GM12878 (cell line): ENCODE data around the gene TBPL2. TPM values are rescaled to one million over a fixed set of nuclear protein-coding genes. Genes with fewer than 3 reads are reported as not detected.

ENCODE experiments used
- ATAC-seq: fragments of 200-7000 bp; cut with Tn5 transposase; 3 replicates; pipeline ENCODE4 v1.9.1; 2020; ENCODE audit warnings: mild to moderate bottlenecking, moderate library complexity
- BruUV-seq: library from RNA; stranded (reverse); fragments of 400-500 nt; replicated peaks from 2 replicates; lab custom pipeline; 2021; lab: Mats Ljungman, UMichigan
- CTCF ChIA-PET: fragments of 300-600 bp; sonication (Branson Sonifier 250); formaldehyde crosslinking; extraction: SDS; loops from one replicate; lab custom pipeline; 2021; ENCODE audit warnings: inconsistent platforms; lab: Yijun Ruan, JAX
- POLR2A ChIA-PET: fragments of 350-600 bp; formaldehyde crosslinking; extraction: SDS; loops from one replicate; lab custom pipeline; 2021; ENCODE audit warnings: inconsistent platforms; lab: Charles Lee
- RAD21 ChIA-PET: fragments of 300-600 bp; sonication (Branson Sonifier 250); formaldehyde crosslinking; loops from one replicate; lab custom pipeline; 2023; ENCODE audit warnings: antibody characterized with exemption; ENCODE audit not compliant: unreplicated experiment; lab: Charles Lee
- SMC1A ChIA-PET: fragments of 300-600 bp; sonication (Branson Sonifier 250); formaldehyde crosslinking; loops from one replicate; lab custom pipeline; 2023; ENCODE audit not compliant: unreplicated experiment, uncharacterized antibody; lab: Charles Lee
- DNase-seq: peaks from one replicate; pipeline ENCODE4 v3.0.0-alpha.2; 2011; ENCODE audit warnings: low read depth, low spot score
- FAIRE-seq: peaks from 3 replicates; lab custom pipeline; 2011; peaks lifted over from hg19 to GRCh38; lab: Jason Lieb, UNC
- H2AFZ ChIP-seq: 2 replicates; pipeline ENCODE4 v1.6.0; 2011; ENCODE audit warnings: low read depth, low read length, control low read depth; ENCODE audit not compliant: control insufficient read depth
- H3K27ac ChIP-seq: 2 replicates; pipeline ENCODE4 v1.5.1; 2011; ENCODE audit warnings: control low read depth; ENCODE audit not compliant: control insufficient read depth, insufficient read depth
- H3K27me3 ChIP-seq, 2 experiments: replicated peaks in 1 of 2; 2 replicates each; pipeline versions ENCODE4 v1.6.0 to v1.6.1; 2011; ENCODE audit warnings: low read length in 1 of 2; ENCODE audit not compliant: control insufficient read depth in 2 of 2, insufficient read depth in 2 of 2
- H3K36me3 ChIP-seq, 2 experiments: 2 replicates each; pipeline ENCODE4 v1.5.1; 2011; ENCODE audit warnings: low read length in 1 of 2; ENCODE audit not compliant: control insufficient read depth in 2 of 2, insufficient read depth in 2 of 2
- H3K4me1 ChIP-seq: 2 replicates; pipeline ENCODE4 v1.6.1; 2011; ENCODE audit warnings: mild to moderate bottlenecking, low read length, moderate library complexity, mixed read lengths; ENCODE audit not compliant: control insufficient read depth, insufficient read depth
- H3K4me2 ChIP-seq: 2 replicates; pipeline ENCODE4 v1.6.0; 2011; ENCODE audit warnings: control low read depth; ENCODE audit not compliant: control insufficient read depth, insufficient read depth
- H3K4me3 ChIP-seq: fragments of 200-600 bp; sonication (generic); 2 replicates; pipeline ENCODE4 v1.5.1; 2016
- H3K79me2 ChIP-seq: 2 replicates; pipeline ENCODE4 v1.6.0; 2011; ENCODE audit warnings: low read length; ENCODE audit not compliant: control insufficient read depth, insufficient read depth
- H3K9ac ChIP-seq: 2 replicates; pipeline ENCODE4 v1.8.0; 2011; ENCODE audit warnings: low read length, control low read depth, mixed read lengths; ENCODE audit not compliant: control insufficient read depth, insufficient read depth
- H3K9me3 ChIP-seq: replicated peaks from 3 replicates; pipeline ENCODE4 v1.5.1; 2011; ENCODE audit warnings: mild to moderate bottlenecking, low read length; ENCODE audit not compliant: control insufficient read depth, insufficient read depth
- H4K20me1 ChIP-seq: 2 replicates; pipeline ENCODE4 v1.6.0; 2011; ENCODE audit not compliant: control insufficient read depth, insufficient read depth
- ASH2L ChIP-seq: fragments of 300-600, 200-600 bp; sonication (generic); IDR thresholded peaks from 2 replicates; pipeline ENCODE4 v1.6.1; 2017; ENCODE audit warnings: low read depth, mild to moderate bottlenecking, borderline replicate concordance
- NBN ChIP-seq: fragments of 450-650 bp; IDR thresholded peaks from 2 replicates; pipeline ENCODE4 v1.6.1; 2016
- RB1 ChIP-seq: fragments of 450-650 bp; formaldehyde crosslinking; IDR thresholded peaks from 2 replicates; pipeline ENCODE4 v1.6.1; 2017; ENCODE audit warnings: mild to moderate bottlenecking, borderline replicate concordance
- REST ChIP-seq: IDR thresholded peaks from 2 replicates; pipeline ENCODE4 v1.6.1; 2012; ENCODE audit warnings: mild to moderate bottlenecking, low read depth, low read length
- RFX5 ChIP-seq: IDR thresholded peaks from 2 replicates; pipeline ENCODE4 v1.6.1; 2011; ENCODE audit warnings: low read depth, low read length, improper control_type of control experiment
- SKIL ChIP-seq: fragments of 450-650 bp; IDR thresholded peaks from 2 replicates; pipeline ENCODE4 v1.6.1; 2017; ENCODE audit warnings: mild to moderate bottlenecking, low read depth, inconsistent platforms; ENCODE audit not compliant: poor library complexity, severe bottlenecking
- SRF ChIP-seq, 2 experiments: IDR thresholded peaks; 2 replicates each; pipeline ENCODE4 v1.6.1; 2011; ENCODE audit warnings: low read depth in 2 of 2, low read length in 2 of 2, mild to moderate bottlenecking in 1 of 2, moderate library complexity in 1 of 2
- SUPT20H ChIP-seq: IDR thresholded peaks from 2 replicates; pipeline ENCODE4 v1.6.1; 2011; ENCODE audit warnings: low read depth, mild to moderate bottlenecking, low read length, moderate library complexity, borderline replicate concordance; ENCODE audit not compliant: control insufficient read depth
- TARDBP ChIP-seq: IDR thresholded peaks from 2 replicates; pipeline ENCODE4 v1.6.1; 2016; ENCODE audit warnings: borderline replicate concordance
- TCF7 ChIP-seq: IDR thresholded peaks from 2 replicates; pipeline ENCODE4 v1.6.1; 2014; ENCODE audit warnings: antibody characterized with exemption, borderline replicate concordance
- ZBED1 ChIP-seq: IDR thresholded peaks from 2 replicates; pipeline ENCODE4 v1.6.1; 2016; ENCODE audit warnings: borderline replicate concordance
- ZNF274 ChIP-seq: IDR thresholded peaks from one replicate; pipeline ENCODE4 v1.8.0; 2011; ENCODE audit not compliant: insufficient read length, insufficient read depth
- ZNF592 ChIP-seq: fragments of 450-650 bp; IDR thresholded peaks from 2 replicates; pipeline ENCODE4 v1.6.1; 2017; ENCODE audit warnings: mild to moderate bottlenecking, moderate library complexity
- ZSCAN29 ChIP-seq: fragments of 450-650 bp; IDR thresholded peaks from 2 replicates; pipeline ENCODE4 v1.6.1; 2017; ENCODE audit warnings: mild to moderate bottlenecking, moderate library complexity
- WGBS: methylation state at CpG from one replicate; pipeline ENCODE4 v1.1.6; 2016; ENCODE audit warnings: low lambda C conversion rate; ENCODE audit not compliant: insufficient replicate concordance, insufficient coverage; ENCODE audit errors: missing lambda C conversion rate; 5-methylcytosine and 5-hydroxymethylcytosine counted together
- in situ Hi-C: fragments of 300-500 bp; cut with MboI; formaldehyde crosslinking; loops from 9 replicates; pipeline ENCODE4 v1.14.3; 2018; ENCODE audit warnings: mixed read lengths
- intact Hi-C: fragments of 100-400 bp; cut with micrococcal nuclease; formaldehyde crosslinking; loops from one replicate; pipeline ENCODE4 v1.14.2; 2022; ENCODE audit not compliant: unreplicated experiment
- polyA plus RNA-seq, 11 experiments: library from polyadenylated mRNA; depleted of rRNA in 4 of 11; unstranded in 6 of 11; stranded (reverse) in 5 of 11; fragments of >200 nt; fragmentation: Nextera tagmentation in 4 of 11; fragmentation: Illumina TruSeq in 1 of 11; extraction: Ambion mirVana in 4 of 11; extraction: Trizol in 1 of 11; gene quantifications; 1 replicate in 1 of 11; 2 replicates in 10 of 11; pipeline versions ENCODE4 v1.2.1 to v1.2.3, GENCODE V29; 2011 to 2016; ENCODE audit warnings: inconsistent platforms in 2 of 11, missing spikeins in 2 of 11, low read depth in 1 of 11
- total RNA-seq, 4 experiments: library from RNA; depleted of rRNA in 3 of 4; stranded (reverse); fragments of >200 nt in 3 of 4; fragmentation: Illumina TruSeq in 1 of 4; extraction: Trizol in 1 of 4; gene quantifications; 2 replicates each; pipeline versions ENCODE4 v1.2.1 to v1.2.3, GENCODE V29; 2013 to 2021

Gene TBPL2
- total and polyA plus RNA-seq, 10 of the 15 experiments (the other 5 are each of a cell fraction or from before 2014, with no cell fraction given), result 0.41 TPM; not detected in 9

- Histone ChIP-seq H3K9ac (no peak overlapping the region), H3K4me2 (no peak overlapping the region), H3K27ac (no peak overlapping the region), H3K9me3 (no peaks in the 10 kb centered on the region), H4K20me1 (no peaks in the 10 kb centered on the region), H3K4me3 (no peak overlapping the region), H3K79me2 (no peaks in the 10 kb centered on the region; the same call in 1 of the 2 replicates), H2AFZ (no peak overlapping the region), H3K4me1 (peaks cover 5% of the 10 kb centered on the region; the same call in 1 of the 2 replicates), H3K36me3 (no peaks in the 10 kb centered on the region; a peak in 1 of 4 replicates), H3K27me3 (no peaks in the 10 kb centered on the region)
- WGBS, result 95% methylated on average over 2 of the region's 2 CpGs
- TF ChIP-seq ZNF592 (no peak), ZBED1 (no peak), ASH2L (no peak), TARDBP (no peak), SKIL (no peak), SRF (IDR thresholded peaks at IDR 0.05; ENCODE audit: low read depth in 2 of 2, low read length in 2 of 2) (no peak), SUPT20H (no peak), NBN (no peak), ZNF274 (no peak), RFX5 (no peak), ZSCAN29 (no peak), RB1 (no peak), REST (no peak), TCF7 (no peak)
- ChIA-PET CTCF (no interaction called here), RAD21 (no interaction called here), SMC1A (interaction anchor here (1.0 kb wide), 1 partner anchor 9 kb away, joined by 3 read pairs; no protein-coding TSS in a partner anchor), POLR2A (no interaction called here)
- no TSS peak for BruUV-seq
- no peak for DNase-seq
- no peak for ATAC-seq
- FAIRE-seq, result no peak
- intact Hi-C loops, result no loop called here
- in situ Hi-C loops, result no loop called here
These were observed 40.6 kb downstream of the TBPL2 start for GRCh38 chr14:55399852-55400251.
